IPS-18c (cell line): ENCODE data around the gene GULP1.
"Not testable (repeated sequence)": the region's sequence is repeated elsewhere in the genome, so short reads cannot be mapped to it uniquely, and the experiment has no call there.

ENCODE experiments used
- H3K4me3 ChIP-seq: 2 replicates; pipeline ENCODE4 v1.7.0; 2013; ENCODE audit warnings: low read depth, mild to moderate bottlenecking, low read length, moderate library complexity; ENCODE audit not compliant: insufficient read depth
- H3K9me3 ChIP-seq: one replicate; pipeline ENCODE4 v1.6.1; 2013; ENCODE audit warnings: mild to moderate bottlenecking, low read length, moderate library complexity; ENCODE audit not compliant: control insufficient read depth, insufficient read depth

GULP1 gene

GRCh38 chr2:188571543-188572303 is 280.0 kb downstream of the GULP1 start:
- Histone ChIP-seq H3K4me3 (no peak overlapping the region), H3K9me3 (no peaks in the 10 kb centered on the region)

- H3K9me3 ChIP-seq = no peaks in the 10 kb centered on the region
- no peak overlapping the region for H3K4me3 ChIP-seq
Observed at GRCh38 chr2:188572592-188572991, 280.9 kb downstream of the GULP1 start.

- Histone ChIP-seq H3K4me3 (no peak overlapping the region), H3K9me3 (no peaks in the 10 kb centered on the region)
Observed at GRCh38 chr2:188573453-188573852, 281.8 kb downstream of the GULP1 start.

GRCh38 chr2:188576006-188576405 is 284.3 kb downstream of the GULP1 start:
- H3K9me3 ChIP-seq = no peaks in the 10 kb centered on the region
- no peak overlapping the region for H3K4me3 ChIP-seq

GRCh38 chr2:188576651-188577050 is 285.0 kb downstream of the GULP1 start:
- no peaks in the 10 kb centered on the region for H3K9me3 ChIP-seq
- H3K4me3 ChIP-seq = no peak overlapping the region

- H3K9me3 ChIP-seq = no peaks in the 10 kb centered on the region
- H3K4me3 ChIP-seq = no peak overlapping the region
Observed at GRCh38 chr2:188577231-188577630, 285.6 kb downstream of the GULP1 start.

- no peak overlapping the region for H3K4me3 ChIP-seq
- no peaks in the 10 kb centered on the region for H3K9me3 ChIP-seq
Observed at GRCh38 chr2:188580738-188581137, 289.1 kb downstream of the GULP1 start.

GRCh38 chr2:188582211-188582610 is 290.5 kb downstream of the GULP1 start:
- Histone ChIP-seq H3K4me3 (no peak overlapping the region), H3K9me3 (no peaks in the 10 kb centered on the region)

- Histone ChIP-seq H3K9me3 (no peaks in the 10 kb centered on the region), H3K4me3 (no peak overlapping the region)
Observed at GRCh38 chr2:188588235-188588634, 296.6 kb downstream of the GULP1 start.

GRCh38 chr2:188596054-188596453 is 304.4 kb downstream of the GULP1 start:
- no peak overlapping the region for H3K4me3 ChIP-seq
- no peaks in the 10 kb centered on the region for H3K9me3 ChIP-seq

- Histone ChIP-seq H3K4me3 (no peak overlapping the region), H3K9me3 (no peaks in the 10 kb centered on the region)
Observed at GRCh38 chr2:188598551-188598950, 306.9 kb downstream of the GULP1 start.

- Histone ChIP-seq H3K9me3 (no peaks in the 10 kb centered on the region), H3K4me3 (no peak overlapping the region)
Observed at GRCh38 chr2:188599140-188599539, 307.5 kb downstream of the GULP1 start.

GRCh38 chr2:188600536-188601210 is 309.0 kb downstream of the GULP1 start:
- no peak overlapping the region for H3K4me3 ChIP-seq
- H3K9me3 ChIP-seq = no peaks in the 10 kb centered on the region

GRCh38 chr2:188601391-188601790 is 309.7 kb downstream of the GULP1 start:
- H3K4me3 ChIP-seq = no peak overlapping the region
- H3K9me3 ChIP-seq = no peaks in the 10 kb centered on the region

GRCh38 chr2:188601927-188602326 is 310.3 kb downstream of the GULP1 start:
- Histone ChIP-seq H3K9me3 (no peaks in the 10 kb centered on the region), H3K4me3 (no peak overlapping the region)

- H3K4me3 ChIP-seq = no peak overlapping the region
- H3K9me3 ChIP-seq = no peaks in the 10 kb centered on the region
Observed at GRCh38 chr2:188604579-188604978, 312.9 kb downstream of the GULP1 start.

- not testable (repeated sequence) for H3K9me3 ChIP-seq, H3K4me3 ChIP-seq
Observed at GRCh38 chr2:188605609-188606584, 314.2 kb downstream of the GULP1 start.
